ENCODE results near the gene PHYHIPL. TPM values are rescaled to one million over a fixed set of nuclear protein-coding genes. Genes with fewer than 3 reads are reported as not detected.

PHYHIPL gene
- total and polyA plus RNA-seq, 10 donors: 0.03 to 0.04 TPM; not detected in 8

GRCh38 chr10:59281861-59282260, 105.4 kb downstream of the PHYHIPL start:
- no peak overlapping the region for H3K4me3 ChIP-seq
- WGBS, 5 donors: 74 to 87% (median 77%) methylated on average over 1 of the region's 1 CpG
- TF ChIP-seq CTCF (IDR thresholded peaks at IDR 0.05 in 8 of 11, conservative IDR thresholded peaks at IDR 0.05 in 3 of 11) (no peak), POLR2A (IDR thresholded peaks at IDR 0.05) (no peak), POLR2AphosphoS5 (IDR thresholded peaks at IDR 0.05) (no peak)

GRCh38 chr10:59283456-59284091, 107.1 kb downstream of the PHYHIPL start:
- Histone ChIP-seq H3K4me1 (no peaks in the 10 kb centered on the region), H3K4me3 (no peak overlapping the region), H3K36me3 (no peaks in the 10 kb centered on the region), H3K27ac (no peak overlapping the region), H3K9me3 (no peaks in the 10 kb centered on the region), H3K27me3 (replicated peaks in 1 of 7) (no peaks in the 10 kb centered on the region)
- intact Hi-C loops (cut with DNase I; ENCODE audit: low total_unique reads): no loop called here
- DNase-seq: no peak
- TF ChIP-seq CTCF (IDR thresholded peaks at IDR 0.05 in 8 of 11, conservative IDR thresholded peaks at IDR 0.05 in 3 of 11): no peak
- no peak for TF ChIP-seq POLR2A (IDR thresholded peaks at IDR 0.05)
- no peak for TF ChIP-seq POLR2AphosphoS5 (IDR thresholded peaks at IDR 0.05)
- 28 to 56% (median 52%) methylated on average over 9 of the region's 9 CpGs for WGBS, 5 donors

More at GRCh38 chr10:59281861-59282260, 105.4 kb downstream of the PHYHIPL start:
- intact Hi-C loops (cut with DNase I; ENCODE audit: low total_unique reads): no loop called here
- Histone ChIP-seq H3K4me1 (no peaks in the 10 kb centered on the region), H3K9me3 (no peaks in the 10 kb centered on the region), H3K36me3 (no peaks in the 10 kb centered on the region), H3K27me3 (replicated peaks in 1 of 7) (no peaks in the 10 kb centered on the region), H3K27ac (no peak overlapping the region)
- DNase-seq: no peak

- Histone ChIP-seq H3K36me3 (no peaks in the 10 kb centered on the region), H3K27me3 (replicated peaks in 1 of 7) (no peaks in the 10 kb centered on the region), H3K4me1 (no peaks in the 10 kb centered on the region), H3K27ac (no peak overlapping the region), H3K4me3 (no peak overlapping the region), H3K9me3 (no peaks in the 10 kb centered on the region)
- DNase-seq: no peak
- 68 to 86% (median 72%) methylated on average over 7 of the region's 7 CpGs for WGBS, 5 donors
- no peak for TF ChIP-seq CTCF (IDR thresholded peaks at IDR 0.05 in 8 of 11, conservative IDR thresholded peaks at IDR 0.05 in 3 of 11)
- no peak for TF ChIP-seq POLR2A (IDR thresholded peaks at IDR 0.05)
- no peak for TF ChIP-seq POLR2AphosphoS5 (IDR thresholded peaks at IDR 0.05)
- intact Hi-C loops (cut with DNase I; ENCODE audit: low total_unique reads): no loop called here
These were observed 107.9 kb downstream of the PHYHIPL start for GRCh38 chr10:59284118-59284975.

GRCh38 chr10:59285073-59285472, 108.6 kb downstream of the PHYHIPL start:
- Histone ChIP-seq H3K27ac (no peak overlapping the region), H3K4me3 (no peak overlapping the region), H3K9me3 (no peaks in the 10 kb centered on the region), H3K36me3 (no peaks in the 10 kb centered on the region), H3K27me3 (replicated peaks in 1 of 7) (no peaks in the 10 kb centered on the region), H3K4me1 (no peaks in the 10 kb centered on the region)
- 86 to 97% (median 93%) methylated on average over 4 of the region's 4 CpGs for WGBS, 5 donors
- no peak for TF ChIP-seq POLR2AphosphoS5 (IDR thresholded peaks at IDR 0.05)
- no peak for TF ChIP-seq POLR2A (IDR thresholded peaks at IDR 0.05)
- no peak for TF ChIP-seq CTCF (IDR thresholded peaks at IDR 0.05 in 8 of 11, conservative IDR thresholded peaks at IDR 0.05 in 3 of 11)
- DNase-seq: no peak
- intact Hi-C loops (cut with DNase I; ENCODE audit: low total_unique reads): no loop called here
